Inflammatory macrophage (primary cell): ENCODE measurements around the gene PCGF6.
"Not testable (repeated sequence)": the region's sequence is repeated elsewhere in the genome, so short reads cannot be mapped to it uniquely, and the experiment has no call there.

Experiments
- DNase-seq, 2 donors: peaks; one replicate each; pipeline ENCODE4 v3.0.0-alpha.2; 2020 to 2022

Gene PCGF6

DNA sequence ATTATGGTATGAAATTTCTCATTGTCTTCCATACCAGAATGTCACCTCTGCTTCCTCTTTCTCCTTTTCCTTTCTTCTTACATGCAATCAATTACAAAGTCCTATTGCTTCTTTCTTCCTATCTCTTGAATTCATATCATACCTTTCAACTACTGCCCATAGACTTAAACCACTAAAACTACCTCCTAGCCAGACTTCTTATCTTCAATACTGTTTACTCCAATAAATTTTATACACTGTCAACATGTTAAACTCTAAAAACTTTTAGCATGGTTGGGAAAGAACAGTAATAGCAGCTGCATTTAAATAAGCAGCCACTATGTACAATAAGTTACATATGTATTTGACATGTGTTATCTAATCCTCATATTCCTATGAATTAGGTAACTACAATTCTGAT is 34.9 kb downstream of the PCGF6 start:
- DNase-seq = no peak

DNA sequence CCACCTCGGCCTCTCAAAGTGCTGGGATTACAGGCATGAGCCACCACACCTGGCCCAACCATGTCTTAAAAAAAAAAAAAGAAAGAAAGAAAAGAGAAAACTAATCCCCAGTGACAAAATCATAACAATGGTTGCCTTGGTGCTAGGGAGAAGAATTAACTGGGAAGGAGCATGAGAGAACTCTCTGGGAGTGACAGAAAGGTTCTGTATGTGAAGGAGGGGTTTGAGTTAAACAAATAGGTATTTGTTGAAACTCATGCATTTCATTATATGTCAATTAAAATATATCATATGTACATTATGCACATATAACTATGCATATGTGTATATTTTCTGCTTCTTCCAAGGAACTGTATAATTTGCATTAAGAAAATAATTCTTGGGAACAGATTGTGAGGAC is 40.7 kb downstream of the PCGF6 start:
- no peak for DNase-seq

DNA sequence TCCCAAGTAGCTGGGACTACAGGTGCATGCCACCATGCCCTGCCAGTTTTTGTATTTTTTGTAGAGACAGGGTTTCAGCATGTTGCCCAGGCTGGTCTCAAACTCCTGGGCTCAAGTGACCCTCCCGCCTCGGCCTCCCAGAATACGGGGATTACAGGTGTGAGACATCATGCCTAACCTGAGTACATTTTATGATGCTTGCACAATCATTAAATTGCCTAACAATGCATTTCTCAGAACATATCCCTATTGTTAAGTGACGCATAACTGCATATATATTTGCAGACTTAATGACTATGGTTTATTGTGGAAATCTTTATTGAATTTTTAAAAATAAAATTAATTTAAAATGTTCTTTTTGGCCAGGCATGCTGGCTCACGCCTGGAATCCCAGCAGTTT is 43.3 kb downstream of the PCGF6 start:
- no peak for DNase-seq

DNA sequence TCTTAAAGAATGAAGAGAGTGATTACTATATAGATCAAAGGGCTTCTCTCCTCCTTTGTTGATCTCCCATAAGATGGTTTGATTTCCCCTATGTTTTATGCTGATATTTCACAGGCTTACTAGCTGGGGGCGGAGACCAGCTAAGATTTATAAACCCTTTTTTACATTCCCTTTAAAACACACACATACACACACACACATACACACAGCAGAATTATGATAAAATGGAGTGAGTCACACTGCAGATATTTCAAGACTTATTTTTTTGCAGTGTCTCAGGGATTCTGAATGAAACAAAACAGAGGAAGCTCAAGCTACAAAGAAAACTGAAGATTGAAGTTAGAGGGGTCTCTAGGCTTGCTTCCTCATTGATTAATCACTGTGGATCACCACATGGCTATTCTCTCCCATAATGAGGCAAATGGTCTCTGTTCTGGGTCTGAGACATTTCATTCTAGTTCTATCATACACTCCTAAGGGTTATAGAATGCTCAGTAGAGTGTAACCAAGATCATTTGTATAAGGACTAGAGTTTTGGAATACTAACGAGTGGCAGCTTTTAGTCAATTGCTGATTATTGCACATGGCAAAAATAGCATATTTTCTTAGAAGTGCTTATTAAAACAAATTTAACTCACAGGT is 55.4 kb downstream of the PCGF6 start:
- DNase-seq = no peak

DNA sequence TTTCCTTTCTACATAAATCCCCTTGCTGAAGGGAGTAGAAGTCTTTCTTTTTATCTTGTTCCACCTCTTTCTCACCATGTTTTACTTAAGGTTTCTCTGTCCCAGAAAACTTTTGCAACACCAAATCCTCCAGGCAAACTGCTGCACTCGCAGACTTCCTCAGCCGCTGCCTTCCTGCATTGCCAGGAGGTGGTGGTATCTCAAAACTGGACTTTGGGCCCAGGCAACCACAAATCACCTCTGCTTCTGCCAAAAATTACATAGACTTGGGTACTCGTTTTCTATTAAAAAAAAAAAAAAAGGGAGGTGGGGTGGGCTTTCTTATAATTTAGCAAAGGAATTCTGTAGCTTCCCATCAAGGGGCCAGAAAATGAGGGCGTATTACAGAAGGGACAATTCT is 59.4 kb downstream of the PCGF6 start:
- no peak for DNase-seq

DNA sequence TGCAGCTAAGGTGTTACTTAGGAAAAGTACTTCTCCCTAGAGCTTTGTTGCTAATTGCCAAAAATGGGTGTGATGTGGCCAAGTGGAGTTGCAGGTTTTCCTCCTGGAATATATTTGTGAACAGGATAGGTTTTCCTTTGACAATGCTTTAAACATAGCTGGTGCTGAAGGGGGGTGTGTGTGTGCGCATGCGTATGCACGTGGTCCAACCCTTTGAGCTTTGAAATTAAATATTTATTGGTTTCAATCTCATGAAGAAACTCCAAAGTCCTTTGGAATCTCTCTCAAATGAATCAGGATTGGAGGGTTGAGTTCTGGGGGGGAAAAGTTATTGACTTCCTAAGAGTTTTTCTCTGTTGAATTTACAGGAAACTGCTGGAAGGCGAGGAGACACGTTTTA is 62.9 kb downstream of the PCGF6 start:
- no peak for DNase-seq

DNA sequence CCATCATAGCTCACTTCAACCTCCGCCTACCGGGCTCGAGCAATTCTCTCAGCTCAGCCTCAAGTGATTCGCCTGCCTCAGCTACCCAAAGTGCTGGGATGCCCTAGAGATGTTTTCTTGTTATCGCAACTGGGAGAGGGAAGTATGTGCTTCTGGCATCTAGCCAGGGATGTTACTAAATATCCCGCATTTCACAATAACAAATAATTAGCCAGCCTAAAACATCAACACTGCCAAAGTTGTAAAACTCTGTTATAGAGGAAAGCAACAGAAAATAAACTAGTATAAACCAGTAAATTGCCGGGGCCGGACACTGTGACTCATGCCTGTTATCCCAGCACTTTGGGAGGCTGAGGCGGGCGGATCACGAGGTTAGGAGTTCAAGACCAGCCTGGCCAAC is 66.8 kb downstream of the PCGF6 start:
- peak; percentile 69 to 94 for DNase-seq

DNA sequence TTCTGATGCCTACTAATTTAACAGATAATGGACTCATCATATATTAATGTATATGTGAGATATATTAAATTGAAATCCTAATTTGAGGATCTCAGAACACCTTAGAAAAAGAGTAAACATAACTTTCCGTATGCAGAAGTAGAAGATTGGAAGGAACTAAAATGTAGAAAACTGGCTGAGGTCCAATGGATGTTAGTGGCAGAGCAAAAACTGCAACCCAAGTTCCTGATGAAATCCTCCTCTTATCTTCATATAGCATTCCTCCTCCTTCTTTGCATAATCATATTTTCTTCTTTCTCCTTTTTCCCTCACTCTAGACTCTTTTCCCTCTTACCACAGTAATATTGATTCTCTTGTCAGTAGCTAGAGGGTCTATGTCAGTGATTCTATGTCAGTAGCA is 68.0 kb downstream of the PCGF6 start:
- DNase-seq = no peak

DNA sequence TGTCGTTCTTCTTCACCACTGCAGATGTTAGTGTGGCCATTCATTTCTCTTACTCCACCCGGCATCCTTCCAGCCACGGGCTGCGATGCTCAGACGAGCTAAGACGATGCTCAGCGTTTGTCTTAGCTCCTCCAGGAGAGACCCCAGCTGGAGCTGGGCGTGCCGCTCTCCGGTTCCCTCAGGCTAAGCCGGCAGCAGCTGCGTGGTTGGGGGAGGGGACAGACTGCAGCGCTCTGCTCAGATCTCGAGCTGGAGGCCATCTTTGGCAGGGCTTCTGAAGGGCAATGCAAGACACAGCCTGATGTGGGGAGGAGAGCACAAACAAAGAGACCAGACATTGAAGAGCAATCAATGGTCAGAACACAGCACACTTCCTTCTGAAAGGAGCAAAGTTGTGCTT is 69.2 kb downstream of the PCGF6 start:
- DNase-seq = no peak

DNA sequence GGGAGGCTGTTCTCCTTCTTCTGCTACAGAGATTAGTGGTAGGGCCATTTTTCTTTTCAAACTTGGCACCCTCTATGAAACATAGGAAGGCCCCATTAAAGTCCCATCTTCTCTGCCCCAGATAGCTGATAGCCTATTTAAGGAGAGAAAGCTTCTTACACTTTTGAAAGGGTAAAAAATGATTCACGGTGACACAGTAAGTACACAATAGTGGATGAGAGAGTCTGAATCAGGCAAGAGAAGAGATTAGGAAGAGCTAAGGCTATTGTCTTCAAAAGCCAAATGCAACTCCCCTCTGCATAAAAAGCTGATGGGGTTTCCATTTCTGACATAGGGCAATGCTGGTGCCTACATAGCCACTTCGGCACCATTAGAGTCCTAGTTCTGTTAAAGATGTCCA is 70.4 kb downstream of the PCGF6 start:
- DNase-seq = no peak

DNA sequence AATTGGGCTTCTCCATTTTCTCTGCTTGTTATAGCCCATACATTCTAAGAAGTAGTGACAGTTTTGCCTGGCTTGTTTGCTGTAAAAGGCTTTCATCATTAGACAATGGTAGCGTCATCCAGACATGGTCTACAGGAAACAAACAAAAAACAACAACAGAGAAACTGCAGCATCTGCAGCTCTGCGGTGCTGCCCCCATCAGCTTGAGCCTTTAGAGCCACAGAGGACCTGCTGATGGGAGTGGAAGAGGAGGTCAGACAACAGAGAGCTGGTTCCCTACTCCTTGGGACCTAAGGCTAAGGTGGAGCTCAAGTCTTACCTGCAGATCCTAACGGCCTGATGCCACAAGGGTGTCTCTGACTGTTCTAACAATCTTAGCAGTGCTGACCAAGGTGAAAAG is 70.9 kb downstream of the PCGF6 start:
- DNase-seq = no peak

DNA sequence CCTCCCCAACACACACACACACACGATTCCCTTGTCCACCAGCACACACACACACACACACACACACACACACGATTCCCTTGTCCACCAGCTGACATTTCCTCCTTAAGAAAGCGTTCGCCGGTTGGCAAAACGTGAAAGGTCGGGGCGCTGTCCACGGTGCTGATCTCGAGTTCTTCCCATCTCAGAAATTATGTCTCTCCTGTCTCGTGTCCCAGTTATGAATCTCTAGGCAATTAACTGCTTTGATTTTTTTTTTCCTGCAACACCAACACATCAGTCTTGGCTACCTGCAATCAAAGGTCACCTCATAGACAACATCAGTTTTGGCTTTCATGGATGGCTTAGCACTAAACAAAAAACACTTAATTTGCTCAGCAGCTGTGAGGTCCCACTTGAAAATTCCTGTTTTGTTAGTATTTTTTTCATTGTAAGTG is 72.1 kb downstream of the PCGF6 start:
- DNase-seq = peak; percentile 34 to 52

DNA sequence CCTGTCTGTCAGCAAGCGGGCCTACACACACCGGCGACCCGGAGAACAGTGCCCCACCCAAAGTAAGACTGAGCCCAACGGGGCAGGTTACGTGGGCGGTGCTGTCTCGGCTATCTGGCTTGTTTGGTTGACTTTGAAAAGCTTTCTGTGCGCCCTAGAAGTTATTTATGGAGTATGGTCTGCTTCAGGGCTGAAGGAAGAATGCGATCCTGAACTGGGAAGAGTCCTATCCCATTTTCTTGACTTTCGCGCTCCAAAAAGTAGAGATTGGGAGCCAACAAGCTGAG is 72.5 kb downstream of the PCGF6 start:
- DNase-seq = no peak

DNA sequence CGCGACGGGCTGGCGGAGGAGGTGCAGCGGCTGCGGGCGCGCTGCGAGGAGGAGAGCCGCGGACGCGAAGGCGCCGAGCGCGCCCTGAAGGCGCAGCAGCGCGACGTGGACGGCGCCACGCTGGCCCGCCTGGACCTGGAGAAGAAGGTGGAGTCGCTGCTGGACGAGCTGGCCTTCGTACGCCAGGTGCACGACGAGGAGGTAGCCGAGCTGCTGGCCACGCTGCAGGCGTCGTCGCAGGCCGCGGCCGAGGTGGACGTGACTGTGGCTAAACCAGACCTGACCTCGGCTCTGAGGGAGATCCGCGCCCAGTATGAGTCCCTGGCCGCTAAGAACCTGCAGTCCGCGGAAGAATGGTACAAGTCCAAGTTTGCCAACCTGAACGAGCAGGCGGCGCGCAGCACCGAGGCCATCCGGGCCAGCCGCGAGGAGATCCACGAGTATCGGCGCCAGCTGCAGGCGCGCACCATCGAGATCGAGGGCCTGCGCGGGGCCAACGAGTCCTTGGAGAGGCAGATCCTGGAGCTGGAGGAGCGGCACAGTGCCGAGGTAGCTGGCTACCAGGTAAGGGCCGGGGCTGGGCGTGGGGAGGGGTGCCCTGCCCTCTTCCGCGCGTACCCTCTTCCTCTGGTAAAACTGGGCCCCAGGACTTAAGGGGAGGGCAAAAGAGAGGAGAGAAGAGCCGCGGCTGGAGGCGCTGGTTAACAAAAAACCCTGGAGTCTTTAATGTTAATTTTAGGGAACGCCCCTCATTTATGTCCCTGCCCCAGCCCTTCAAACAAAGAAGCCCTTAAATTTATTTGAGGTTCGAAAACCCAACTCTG is 73.0 kb downstream of the PCGF6 start:
- no peak for DNase-seq

DNA sequence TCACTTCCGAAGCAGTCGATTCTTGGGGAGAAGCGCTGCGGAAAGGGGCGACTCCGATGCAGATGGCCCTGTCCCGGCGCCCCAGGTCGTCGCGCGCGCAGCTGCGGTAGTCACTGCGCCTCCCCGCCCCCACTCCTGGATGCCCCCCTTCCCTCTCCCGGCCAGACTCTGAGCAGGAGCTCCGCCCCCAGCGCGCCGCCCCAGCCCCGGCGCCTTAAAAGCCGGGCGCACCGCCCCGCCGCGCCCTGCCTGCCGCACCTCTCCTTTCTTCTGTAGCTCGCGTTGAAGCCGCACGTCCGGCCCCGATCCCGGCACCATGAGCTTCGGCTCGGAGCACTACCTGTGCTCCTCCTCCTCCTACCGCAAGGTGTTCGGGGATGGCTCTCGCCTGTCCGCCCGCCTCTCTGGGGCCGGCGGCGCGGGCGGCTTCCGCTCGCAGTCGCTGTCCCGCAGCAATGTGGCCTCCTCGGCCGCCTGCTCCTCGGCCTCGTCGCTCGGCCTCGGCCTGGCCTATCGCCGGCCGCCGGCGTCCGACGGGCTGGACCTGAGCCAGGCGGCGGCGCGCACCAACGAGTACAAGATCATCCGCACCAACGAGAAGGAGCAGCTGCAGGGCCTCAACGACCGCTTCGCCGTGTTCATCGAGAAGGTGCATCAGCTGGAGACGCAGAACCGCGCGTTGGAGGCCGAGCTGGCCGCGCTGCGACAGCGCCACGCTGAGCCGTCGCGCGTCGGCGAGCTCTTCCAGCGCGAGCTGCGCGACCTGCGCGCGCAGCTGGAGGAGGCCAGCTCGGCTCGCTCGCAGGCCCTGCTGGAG is 73.8 kb downstream of the PCGF6 start, which contains the start of gene INA:
Gene INA (plus strand): TSS at position 243 of the 817 bp plus-strand sequence. CDS start 74 bp downstream, at position 317.
- DNase-seq = peak in 1 of 2 donors; percentile 26

DNA sequence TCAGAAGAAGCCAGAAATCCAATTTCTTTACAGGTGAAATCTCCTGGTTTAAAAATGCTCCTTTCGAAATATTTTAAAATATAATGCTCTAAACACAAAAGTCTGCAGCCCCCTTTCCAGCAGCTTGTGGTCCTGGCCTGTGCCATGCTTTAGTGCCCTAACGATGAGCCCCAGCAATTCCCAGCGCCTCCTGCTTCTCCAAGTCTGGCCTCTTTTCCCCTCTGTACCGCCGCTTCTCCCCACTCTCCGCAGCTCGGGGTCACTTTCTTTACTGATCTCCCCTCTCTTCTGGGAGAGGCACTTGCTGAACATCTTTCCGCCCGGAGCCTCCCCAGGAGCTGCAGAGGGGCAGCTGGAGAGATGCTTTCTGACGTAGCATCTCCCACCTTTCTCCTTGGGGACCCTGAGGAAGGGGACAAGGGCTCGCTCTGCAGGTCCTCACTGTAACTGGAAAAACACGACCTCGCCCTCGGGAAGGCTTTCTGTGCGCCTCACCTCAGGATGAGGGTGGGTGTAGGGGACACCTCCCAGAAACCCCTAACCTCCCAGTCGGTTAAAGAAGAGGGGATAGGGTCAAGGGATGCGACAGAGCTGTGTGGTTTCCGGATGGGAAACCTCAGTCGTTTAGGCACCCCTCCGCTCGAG is 74.6 kb downstream of the PCGF6 start:
- DNase-seq = no peak

DNA sequence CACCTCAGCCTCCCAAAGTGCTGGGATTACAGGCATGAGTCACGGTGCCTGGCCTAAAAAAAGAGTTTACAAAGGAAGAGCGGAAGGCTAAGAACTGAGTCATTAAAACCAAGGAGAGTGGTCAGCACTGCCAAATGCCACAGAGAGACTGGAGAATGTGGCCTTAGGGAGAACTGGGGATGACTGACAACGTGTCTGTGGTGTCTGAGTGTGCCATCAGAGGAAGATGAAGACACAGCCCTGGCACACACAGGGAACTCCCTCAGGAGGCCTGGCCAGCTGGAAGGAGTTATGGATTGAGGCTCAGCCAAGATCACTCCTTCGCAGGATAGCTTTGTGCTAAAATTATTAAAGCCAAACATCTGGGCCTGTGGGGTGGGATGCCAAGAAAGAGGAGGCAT is 77.9 kb downstream of the PCGF6 start:
- DNase-seq = no peak

DNA sequence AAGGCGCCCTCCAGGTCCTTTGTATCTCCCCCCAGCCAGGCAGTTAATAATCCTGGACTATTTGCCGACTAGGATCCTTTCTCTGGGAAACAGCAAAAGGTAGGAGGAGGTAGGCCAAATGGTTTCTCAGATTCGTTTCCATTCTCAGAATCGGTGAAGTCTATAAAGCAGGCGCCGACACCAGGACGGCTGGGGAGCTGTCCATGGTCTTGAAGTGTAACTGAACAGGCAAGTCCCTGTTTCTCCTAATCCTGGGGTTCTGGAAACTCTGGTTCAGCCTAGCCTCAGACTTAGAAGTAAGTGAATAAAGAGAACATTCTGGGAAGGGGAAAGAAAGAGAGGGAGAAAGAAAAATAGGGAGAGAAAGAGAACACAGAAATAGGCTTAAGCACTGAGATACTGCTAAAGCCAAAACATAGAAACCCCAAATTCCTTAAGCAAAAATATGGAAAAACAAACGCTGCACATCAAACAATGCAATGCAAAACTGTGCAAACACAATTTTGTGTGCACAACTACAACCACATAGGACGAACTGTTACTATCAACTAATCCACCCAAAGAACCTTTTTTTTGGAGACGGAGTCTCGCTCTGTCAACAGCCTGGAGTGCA is 85.1 kb downstream of the PCGF6 start:
- peak; percentile 40 to 67 for DNase-seq

DNA sequence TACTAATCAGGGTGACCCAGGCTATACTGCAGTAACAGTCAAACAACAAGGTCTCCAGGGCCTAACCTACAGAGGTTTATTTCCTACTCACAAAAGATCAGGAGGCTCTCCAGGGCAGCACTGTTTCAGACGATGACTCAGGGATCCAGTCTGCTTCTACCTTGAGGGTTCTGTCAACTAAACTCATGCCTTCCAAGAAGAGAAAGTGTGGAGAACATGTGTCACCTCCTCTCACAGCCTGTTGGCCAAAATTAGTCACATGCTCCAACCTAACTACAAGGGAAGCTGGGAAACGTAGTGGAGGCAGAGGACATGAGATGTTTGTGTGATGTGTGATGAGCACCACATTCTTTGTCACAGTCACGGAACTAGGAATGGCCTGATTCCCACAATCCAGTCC is 88.7 kb downstream of the PCGF6 start:
- no peak for DNase-seq

DNA sequence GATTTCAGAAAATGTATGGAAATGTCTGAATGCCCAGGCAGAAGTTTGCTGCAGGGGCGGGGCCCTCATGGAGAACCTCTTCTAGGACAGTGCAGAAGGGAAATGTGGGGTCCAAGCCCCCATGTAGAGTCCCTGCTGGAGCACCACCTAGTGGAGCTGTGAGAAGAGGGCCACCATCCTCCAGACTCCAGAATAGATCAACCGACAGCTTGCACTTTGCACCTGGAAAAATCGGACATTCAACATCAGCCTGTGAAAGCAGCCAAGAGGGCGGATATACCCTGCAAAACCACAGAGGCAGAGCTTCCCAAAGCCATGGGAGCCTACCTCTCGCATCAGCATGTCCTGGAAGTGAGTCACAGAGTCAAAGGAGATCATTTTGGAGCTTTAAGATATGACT is 91.0 kb downstream of the PCGF6 start:
- no peak for DNase-seq

DNA sequence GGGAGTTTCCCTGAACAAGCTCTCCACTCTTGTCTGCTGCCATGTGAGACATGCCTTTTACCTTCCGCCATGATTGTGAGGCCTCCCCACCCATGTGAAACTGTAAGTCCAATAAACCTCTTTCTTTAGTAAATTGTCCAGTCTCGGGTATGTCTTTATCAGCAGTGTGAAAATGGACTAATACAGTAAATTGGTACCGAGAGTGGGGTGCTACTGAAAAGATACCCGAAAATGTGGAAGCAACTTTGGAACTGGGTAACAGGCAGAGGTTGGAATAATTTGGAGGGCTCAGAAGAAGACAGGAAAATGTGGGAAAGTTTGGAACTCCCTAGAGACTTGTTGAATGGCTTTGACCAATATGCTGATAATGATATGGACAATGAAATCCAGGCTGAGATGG is 92.0 kb downstream of the PCGF6 start:
- DNase-seq = not testable (repeated sequence)

DNA sequence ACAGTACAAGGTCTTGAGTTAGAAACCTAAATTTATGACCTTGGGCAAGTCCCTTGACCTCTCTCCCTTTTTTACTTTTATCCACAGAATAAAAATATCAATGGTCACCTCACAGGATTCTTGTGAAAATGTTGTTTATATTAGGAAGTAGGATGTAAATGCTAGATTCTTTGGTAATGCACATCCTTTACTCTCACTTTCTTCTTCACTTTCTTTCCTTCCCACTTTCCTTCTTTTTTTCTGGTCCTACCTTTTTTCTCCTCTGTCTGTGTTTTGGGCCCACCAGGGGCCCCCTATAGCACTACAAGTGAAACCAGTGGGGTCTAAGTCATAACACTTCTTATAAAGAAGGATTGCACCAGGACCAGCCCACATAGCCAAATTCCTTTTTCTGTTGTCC is 93.1 kb downstream of the PCGF6 start:
- DNase-seq = no peak

DNA sequence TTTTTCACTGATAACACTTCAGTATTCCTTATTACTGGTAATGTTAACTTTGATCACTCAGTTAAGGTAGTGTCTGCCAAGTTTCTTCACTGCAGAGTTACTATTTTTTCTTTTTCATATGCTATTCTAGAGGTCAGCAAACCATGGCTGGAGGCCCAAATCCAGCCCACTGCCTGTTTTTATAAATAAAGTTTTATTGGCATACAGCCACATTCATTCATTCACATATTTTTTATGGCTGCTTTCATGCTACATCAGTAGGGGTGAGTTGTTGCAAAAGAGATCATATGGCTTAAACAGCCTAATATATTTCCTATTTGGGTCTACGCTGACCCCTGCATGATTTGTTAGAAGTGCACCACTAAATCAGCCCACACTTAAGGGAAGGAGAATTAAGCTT is 94.3 kb downstream of the PCGF6 start:
- DNase-seq = no peak
